ENCODE results near the gene FAM107B. TPM values are rescaled to one million over a fixed set of nuclear protein-coding genes. Genes with fewer than 3 reads are reported as not detected.

Gene FAM107B
- total RNA-seq, 1 donor from 2014 or later, result 82.8 TPM

GRCh38 chr10:14623931-14624330, 150.8 kb downstream of the FAM107B start:
- DNase-seq, result no peak

- no peak for DNase-seq
Observed at GRCh38 chr10:14621037-14621436, 153.7 kb downstream of the FAM107B start.

GRCh38 chr10:14618674-14619073, 156.0 kb downstream of the FAM107B start:
- no peak for DNase-seq

GRCh38 chr10:14617852-14618251, 156.8 kb downstream of the FAM107B start:
- DNase-seq, result no peak

- no peak for DNase-seq
Observed at GRCh38 chr10:14616955-14617730, 157.6 kb downstream of the FAM107B start.

- DNase-seq, result no peak
Observed at GRCh38 chr10:14616465-14616864, 158.2 kb downstream of the FAM107B start.

GRCh38 chr10:14613588-14613920, 161.1 kb downstream of the FAM107B start:
- no peak for DNase-seq

- no peak for DNase-seq
Observed at GRCh38 chr10:14612873-14613587, 161.7 kb downstream of the FAM107B start.

- no peak for DNase-seq
Observed at GRCh38 chr10:14611968-14612693, 162.6 kb downstream of the FAM107B start.

- no peak for DNase-seq
Observed at GRCh38 chr10:14609178-14609577, 165.5 kb downstream of the FAM107B start.

- DNase-seq, result no peak
Observed at GRCh38 chr10:14608381-14609001, 166.2 kb downstream of the FAM107B start.

GRCh38 chr10:14606633-14607032, 168.1 kb downstream of the FAM107B start:
- no peak for DNase-seq

GRCh38 chr10:14605231-14605925, 169.3 kb downstream of the FAM107B start:
- DNase-seq, result no peak

- peak; percentile 83 for DNase-seq
Observed at GRCh38 chr10:14604181-14605142, 170.2 kb downstream of the FAM107B start.

GRCh38 chr10:14603534-14604102, 171.1 kb downstream of the FAM107B start:
- DNase-seq, result no peak

- DNase-seq, result no peak
Observed at GRCh38 chr10:14602807-14603533, 171.7 kb downstream of the FAM107B start.

- DNase-seq, result no peak
Observed at GRCh38 chr10:14601872-14602725, 172.6 kb downstream of the FAM107B start.

GRCh38 chr10:14601326-14601725, 173.4 kb downstream of the FAM107B start:
- DNase-seq, result no peak

GRCh38 chr10:14600065-14600464, 174.6 kb downstream of the FAM107B start:
- no peak for DNase-seq

Measured in occipital lobe (tissue), 2 donors.